Stimulated activated CD4-positive, alpha-beta T cell treated with anti-CD3 and anti-CD28 coated beads, Interleukin-4, amount 100 ng/mL, for 48 hours (primary cell): ENCODE data around the gene YIF1B.

Source experiments
- DNase-seq, 2 donors: peaks; one replicate each; pipeline ENCODE4 v3.0.0-alpha.2; 2020; ENCODE audit warnings: low read depth in 2 of 2

Gene YIF1B

DNA sequence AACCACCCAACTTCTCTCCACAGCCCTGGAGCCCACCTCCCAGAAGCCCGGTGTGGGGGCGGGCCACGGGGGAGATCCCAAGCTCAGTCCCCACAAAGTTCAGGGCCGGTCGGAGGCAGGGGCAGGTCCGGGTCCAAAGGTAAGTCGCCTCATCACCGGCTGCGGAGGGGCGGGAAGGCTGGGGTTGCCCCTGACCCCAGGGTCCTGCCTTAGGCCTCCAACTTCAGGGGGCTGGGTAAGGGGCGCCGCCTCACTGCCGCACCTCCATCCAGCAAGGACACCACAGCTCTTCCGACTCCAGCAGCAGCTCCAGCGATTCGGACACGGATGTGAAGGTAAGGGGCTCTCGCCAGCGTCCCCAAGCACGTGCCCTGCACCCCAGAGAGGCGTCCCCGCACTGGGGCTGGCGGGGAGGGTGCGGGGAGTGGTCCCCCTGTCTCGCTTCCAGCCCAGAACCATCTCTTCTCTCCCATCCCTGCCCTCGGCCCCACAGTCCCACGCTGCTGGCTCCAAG is 11.3 kb downstream of the YIF1B start:
- DNase-seq, result no peak

DNA sequence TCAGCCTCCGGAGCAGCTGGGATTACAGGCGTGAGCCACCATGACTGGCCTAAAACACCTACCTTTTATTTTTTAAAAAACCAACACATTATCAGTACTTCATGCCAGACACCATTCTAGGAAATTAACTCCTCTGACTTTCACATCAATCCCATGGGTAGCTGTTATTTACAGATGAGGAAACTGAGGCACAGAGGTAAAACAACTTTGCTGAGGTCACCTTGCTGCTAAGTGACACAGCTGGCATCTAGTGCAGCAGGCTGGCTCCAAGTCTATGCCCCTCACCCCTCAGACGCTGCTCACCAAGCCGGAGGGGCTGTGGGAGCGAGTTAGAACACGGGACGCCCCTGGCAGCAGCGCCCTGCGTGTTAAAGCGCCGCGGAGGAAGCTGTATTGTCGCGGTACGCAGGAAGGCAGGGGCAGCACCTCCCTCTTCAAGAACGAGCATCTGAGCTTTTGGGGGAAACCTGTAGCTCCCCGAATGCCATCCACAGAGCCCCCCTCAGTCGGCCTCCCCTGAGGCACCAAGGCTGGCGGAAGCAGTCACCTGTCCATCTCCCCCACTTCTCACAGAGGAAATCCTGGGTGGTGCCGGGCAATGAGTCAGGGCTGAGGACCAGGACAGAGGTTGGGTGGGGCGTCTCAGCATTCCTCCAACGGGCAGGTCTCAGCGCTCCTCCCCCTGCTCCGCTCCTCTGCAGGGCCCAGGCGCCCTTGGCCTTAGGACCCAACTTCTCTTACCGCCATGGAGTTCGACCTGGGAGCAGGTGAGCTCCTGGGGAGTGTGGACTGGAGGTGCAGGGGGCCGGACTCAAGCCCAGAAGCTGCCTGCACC is 12.0 kb downstream of the YIF1B start, which contains the start of gene C19orf33:
C19orf33 (plus strand) TSS at position 735 of the 835 bp plus-strand sequence; CDS start at position 746, 11 bp downstream.
- DNase-seq, result no peak

DNA sequence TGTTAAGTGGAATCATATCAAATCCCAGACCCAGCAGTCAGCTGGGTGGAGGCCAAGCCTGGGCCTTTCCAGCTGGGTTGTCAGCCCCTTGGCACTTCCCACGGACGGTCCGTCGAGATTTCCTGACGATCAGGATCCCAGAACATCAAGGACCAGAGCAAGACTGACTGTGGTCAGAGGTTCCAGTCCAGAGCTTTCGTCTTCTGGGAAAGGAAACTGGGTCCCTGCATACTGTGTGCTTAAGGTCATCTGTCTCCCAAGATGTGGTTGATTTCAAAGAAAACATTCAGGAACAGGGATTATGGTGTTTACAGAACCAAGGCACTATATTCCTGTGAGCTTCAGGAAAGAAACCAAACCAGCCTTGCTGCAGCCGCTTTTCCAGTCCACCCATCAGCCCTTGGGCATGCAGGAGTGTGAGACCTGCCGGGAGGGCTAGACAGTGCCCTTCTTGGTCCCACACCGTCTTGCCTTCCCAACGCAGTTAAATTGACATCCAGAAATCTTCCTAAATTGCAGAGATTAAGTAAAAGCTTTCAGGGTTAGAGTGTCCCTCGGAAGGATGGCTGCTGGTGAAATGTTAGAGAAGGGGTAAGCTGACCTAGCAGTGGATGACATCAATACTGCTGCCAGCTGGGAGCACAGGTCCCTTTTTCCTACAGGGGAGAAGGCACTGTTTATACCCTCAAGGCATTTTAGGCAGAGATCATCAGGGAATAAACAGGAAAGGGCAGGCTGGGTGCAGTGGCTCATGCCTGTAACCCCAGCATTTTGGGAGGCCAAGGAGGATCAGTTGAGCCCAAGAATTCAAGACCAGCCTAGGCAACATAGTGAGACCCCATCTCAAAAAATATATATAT is 16.7 kb downstream of the YIF1B start:
- no peak for DNase-seq

DNA sequence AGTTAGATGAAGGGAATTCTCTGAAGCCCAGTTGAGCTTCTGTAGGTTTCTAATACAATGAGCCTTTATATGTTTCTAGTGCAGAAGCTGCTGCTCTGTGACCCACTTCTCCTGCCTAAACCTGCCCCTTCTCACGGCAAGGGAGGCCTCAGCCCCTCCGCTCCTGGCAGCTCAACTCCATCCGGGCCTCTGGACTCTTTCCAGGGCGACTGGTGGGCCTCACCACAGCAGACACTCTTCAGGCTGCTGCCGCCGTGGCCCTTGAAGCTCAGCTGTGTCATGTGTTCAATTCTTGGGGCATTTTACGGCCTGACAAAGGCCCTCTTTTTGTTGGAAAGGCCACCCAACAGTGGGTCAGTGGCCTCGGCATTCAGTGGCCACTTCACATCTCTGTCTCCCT is 21.7 kb downstream of the YIF1B start:
- DNase-seq, result no peak

DNA sequence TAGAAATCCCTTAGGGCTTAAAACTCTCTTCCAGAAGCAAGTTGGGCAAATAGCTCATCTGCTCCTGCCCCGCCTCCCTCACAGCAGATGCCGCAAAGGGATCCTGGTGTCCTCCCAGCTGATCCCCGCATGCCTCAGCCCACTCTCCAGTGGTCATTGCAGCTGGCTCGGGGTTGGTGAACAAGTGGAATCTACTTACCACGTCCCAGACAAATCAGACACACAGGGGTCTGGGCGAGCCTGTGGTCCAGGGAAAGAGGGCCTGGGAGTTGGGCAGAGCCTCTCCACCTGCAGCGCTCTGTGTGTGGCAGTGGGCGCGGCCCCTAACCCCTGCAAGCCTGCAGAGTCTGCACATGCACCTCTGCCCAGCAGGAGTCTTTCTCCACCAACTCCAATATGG is 22.5 kb downstream of the YIF1B start:
- DNase-seq, result no peak

DNA sequence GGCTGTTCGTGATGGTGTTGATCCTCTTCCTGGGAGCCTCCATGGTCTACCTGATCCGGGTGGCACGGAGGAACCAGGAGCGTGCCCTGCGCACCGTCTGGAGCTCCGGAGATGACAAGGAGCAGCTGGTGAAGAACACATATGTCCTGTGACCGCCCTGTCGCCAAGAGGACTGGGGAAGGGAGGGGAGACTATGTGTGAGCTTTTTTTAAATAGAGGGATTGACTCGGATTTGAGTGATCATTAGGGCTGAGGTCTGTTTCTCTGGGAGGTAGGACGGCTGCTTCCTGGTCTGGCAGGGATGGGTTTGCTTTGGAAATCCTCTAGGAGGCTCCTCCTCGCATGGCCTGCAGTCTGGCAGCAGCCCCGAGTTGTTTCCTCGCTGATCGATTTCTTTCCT is 23.9 kb downstream of the YIF1B start:
- no peak for DNase-seq

DNA sequence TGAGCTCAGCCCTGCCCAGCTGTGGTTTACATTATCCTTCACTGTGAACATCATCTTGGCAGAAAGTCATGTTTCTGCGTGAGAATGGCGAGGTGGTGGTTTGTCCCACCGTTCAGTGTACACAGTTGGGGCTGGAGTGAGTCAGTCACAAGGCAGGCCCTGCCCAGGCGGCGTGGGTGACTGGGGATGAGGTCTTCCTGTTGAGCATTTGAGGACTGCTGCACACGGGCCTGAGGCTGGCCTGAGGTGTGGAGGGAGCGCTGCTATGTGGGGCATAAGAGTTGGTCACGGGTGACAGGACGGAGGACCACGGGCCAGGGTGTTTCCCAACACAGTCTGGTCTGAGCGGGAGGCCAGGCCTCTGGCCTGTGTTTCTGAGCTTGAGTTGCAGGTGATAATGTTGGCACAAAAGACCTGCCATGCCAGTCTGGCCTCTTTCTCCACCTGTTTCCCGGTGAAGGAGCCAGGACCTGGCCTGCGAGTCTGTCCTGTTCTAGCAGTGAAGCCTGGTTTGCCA is 25.1 kb downstream of the YIF1B start:
- DNase-seq, result no peak

DNA sequence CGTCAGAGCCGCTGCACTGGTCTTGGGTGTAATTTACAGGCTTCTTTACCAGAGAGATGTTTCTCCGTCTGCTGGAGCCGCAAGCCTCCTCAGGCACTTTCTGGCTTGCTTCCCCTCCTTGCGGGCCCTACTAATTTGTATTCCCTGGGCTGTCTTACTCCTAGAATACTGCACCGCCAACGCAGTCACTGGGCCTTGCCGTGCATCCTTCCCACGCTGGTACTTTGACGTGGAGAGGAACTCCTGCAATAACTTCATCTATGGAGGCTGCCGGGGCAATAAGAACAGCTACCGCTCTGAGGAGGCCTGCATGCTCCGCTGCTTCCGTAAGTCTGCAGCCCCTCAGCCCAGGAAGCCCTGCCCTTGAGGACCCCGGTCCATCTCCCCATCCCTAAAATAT is 25.8 kb downstream of the YIF1B start:
- no peak for DNase-seq

DNA sequence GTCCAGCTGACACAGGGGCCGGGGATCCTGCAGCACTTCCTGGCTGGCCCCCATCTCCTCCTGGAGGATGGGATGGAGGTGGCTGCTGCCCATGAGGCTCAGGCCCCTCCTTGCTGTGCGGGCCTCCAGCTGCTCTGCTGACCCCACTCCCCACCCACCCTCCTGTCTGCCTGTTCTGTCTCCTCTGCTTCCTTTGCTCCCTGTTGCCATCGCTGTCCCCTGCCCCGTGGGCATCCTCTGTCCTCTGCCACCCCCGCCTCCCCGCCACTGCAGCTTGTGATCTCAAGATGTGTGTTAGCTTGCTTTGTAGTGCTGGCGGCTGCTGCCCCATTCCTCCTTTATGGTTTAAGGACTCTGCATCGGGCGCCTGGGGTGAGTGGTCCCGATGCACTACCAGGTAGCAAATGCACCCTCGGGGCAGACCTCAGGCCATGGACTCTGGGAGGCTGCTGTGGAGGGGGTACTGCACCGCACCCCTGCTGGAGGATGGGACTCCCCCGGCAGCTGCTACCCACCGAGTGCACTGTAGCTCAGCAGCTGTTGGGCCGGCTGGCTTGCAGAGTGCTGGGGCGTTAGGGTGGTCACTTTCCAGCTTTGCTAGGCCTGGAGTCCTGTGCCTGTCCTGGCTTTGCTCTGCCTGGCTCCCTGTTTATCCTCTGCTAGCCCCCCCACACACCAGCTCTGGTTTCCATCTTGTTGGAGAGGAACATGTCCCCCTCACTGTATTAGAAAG is 27.5 kb downstream of the YIF1B start:
- DNase-seq, result no peak

DNA sequence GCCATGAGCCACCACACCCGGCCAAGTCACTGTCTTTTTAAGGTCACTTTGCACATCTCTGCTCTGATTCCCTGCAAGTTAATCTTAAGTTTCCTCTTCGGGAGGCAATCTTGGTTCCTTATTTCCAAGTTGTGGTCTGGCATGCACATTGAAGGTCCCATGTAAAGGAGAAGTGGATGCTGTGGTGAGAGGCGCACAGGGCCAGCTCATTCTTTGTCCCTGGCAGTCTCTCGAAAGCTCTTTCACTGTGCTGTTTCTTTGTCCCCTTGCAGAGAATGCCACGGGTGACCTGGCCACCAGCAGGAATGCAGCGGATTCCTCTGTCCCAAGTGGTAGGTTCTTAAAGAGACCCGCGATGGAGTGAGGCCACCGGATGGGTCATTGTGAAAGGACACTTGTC is 28.1 kb downstream of the YIF1B start:
- DNase-seq, result no peak

DNA sequence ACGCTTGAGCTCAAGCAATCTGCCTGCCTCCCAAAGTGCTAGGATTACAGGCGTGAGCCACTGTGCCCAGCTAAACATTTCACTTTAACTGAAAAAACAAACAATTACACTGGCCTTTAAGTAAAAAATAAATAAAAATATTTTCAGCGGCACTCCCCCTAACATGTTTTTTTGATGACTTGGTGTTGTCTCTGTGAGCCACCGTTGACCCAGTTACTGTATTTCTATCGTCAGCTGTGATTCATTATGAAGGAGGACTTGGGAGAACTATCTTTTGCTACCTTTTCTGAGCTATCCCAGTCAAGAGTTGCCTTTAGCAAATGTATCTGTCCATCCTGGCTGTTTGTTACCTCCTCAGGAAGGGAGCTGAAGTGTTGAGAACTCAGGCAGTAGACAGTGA is 30.2 kb downstream of the YIF1B start:
- DNase-seq, result no peak

DNA sequence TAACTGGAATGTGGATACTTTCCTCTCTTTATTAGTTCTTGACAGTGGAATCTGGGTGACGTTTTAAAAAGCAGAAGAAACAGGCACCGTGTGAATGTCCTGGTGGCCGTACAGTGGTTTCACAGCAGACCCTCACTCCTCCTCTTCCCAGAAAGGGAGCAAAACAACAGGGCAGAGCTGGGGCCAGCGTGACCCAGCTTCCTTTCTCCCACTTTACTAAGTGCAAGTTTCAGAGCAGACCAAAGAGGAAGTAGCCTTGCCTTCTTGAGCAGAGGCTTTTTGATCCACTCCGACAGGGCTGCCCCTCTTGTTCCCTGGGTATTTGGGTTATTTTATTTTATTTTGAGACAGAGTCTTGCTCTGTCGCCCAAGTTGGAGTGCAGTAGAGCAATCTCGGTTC is 31.3 kb downstream of the YIF1B start:
- no peak for DNase-seq

DNA sequence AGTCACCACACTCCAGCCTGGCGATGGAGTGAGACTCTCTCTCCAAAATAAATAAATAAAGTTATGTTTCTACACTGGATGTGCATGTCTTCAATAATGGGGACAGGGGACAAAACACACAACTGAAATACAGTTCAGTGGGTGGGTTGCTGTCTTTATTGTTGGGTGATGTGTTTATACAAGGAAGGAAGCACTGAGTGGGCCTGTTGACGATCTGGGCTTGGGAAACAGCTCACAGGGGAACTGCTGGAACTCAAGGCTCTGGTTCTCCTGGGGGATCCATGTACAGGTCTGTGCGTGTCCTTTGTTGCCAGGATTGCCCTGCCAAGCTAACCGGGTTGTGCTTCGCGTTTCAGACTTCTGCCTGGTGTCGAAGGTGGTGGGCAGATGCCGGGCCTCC is 32.5 kb downstream of the YIF1B start:
- no peak for DNase-seq

DNA sequence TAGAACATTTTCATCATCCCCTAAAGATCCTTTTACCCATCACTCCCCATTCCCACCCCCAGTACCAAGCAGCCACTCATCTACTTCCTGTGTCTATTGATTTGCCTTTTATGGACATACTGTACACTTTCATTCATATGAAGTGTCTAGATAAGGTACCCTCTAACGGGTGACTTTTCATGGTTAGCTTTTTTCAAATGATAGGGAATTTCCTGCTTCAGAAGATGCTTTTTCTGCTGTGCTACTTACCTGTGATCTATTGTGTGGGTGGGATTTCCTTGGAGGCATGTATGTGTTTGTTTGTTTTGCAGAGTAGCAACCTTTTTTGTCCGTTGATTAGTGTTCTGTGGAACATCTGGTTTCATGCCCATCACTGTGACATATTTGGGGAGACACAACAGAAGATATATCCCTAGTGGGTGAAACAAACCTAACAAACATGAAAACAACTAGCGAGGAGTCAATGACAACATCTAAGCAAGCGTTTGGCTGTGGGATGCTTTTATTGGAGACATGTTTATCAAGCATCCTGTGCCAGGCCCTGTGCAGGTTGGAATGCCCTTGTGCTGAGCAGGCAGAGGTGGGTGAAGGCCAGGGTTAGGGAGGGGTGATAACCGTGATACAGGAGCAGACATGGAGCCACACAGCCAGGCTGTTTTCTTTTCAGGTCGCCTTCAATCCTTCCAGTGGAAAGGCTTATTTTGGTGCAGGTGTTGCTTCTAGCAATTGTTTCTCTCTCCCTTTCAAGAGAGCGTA is 33.8 kb downstream of the YIF1B start:
- no peak for DNase-seq

DNA sequence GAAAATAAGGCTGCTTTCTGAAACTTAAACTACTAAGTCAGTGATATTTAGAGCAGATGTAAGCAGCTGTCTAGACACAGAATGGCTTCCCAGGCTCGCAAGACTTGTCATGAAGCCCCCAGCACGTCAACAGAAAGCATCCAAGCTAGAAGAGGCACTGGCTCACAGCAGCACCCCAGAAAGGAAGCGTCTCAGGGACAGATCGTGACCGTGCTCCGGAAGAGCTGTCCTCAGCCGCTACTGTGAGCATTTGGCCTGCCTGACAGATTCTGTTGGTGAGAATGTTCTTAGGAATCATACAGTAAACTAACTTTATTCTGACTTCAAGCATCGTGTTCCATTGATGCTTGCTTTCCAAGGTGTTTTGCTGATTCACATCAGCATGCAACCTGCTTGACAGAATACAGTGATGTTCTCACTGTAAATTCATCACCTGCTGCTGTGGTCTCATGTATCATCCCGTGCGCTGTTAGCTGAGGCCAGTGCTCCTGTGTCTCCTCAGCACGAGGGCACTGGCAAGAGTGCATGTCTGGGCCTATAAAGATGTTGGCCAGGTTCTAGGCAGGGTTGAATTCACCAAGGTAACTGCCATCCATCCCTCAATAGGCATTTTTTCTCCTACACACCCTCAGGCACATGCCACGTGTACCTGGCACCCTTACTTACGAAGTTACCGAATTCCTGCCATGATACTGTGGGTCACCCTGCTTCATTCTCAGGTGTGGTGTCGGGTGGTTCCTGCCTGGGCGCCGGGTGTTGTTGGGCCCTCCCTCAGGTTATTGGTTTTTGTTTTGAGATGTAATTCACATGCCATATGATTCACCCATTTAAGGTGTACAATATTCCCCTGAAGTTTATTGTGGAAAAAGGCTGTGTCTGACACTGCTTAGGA is 35.5 kb downstream of the YIF1B start:
- DNase-seq, result no peak

DNA sequence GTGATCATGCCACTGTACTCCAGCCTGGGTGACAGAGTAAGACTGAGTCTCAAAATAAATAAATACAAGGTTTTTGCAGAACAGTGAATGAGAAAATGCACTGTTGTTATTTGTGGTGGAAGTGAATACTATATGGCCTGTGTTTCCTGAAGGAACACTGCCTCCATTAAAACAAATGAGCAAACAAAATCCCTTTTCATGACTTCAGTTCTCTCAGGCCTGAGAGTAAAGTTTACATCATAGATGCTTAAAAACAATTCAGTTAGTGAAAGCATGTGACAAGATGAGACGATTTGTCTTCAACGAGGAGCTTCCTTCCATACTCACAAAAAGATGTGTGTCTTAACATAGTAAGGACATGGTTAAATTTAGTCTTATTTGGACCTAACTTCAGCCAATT is 37.0 kb downstream of the YIF1B start:
- no peak for DNase-seq

DNA sequence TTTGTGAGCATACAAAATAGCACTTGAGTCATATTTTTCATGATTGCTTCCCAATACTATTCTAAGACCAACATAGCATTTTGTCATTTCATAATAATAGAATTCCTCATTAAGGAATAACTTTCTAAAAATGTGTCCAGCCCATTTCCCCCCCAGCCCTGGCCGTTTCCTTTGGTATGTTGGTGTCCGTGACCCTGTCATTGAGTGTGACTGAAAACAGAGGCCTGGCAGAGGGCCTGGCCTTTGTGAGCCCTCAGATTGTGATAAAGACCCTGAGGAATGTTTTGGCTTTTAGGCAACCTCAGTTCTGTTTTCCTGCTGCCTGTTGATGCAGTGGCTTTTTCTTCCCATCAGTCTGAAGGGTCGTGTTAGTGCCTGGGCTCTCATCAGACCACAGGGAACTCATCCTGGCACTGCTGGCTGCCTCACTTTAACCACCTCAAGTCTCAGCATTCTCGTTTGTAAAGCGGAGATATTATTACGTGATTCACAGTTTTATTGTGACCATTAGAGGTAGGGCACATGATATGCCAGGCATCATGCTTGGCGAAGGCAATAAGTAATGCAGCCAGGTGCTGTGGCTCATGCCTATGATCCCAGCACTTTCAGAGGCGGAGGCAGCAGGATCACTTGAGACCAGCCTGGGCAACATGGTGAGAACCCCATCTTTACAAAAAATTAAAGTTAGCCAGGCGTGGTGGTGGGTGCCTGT is 37.6 kb downstream of the YIF1B start:
- DNase-seq, result no peak

DNA sequence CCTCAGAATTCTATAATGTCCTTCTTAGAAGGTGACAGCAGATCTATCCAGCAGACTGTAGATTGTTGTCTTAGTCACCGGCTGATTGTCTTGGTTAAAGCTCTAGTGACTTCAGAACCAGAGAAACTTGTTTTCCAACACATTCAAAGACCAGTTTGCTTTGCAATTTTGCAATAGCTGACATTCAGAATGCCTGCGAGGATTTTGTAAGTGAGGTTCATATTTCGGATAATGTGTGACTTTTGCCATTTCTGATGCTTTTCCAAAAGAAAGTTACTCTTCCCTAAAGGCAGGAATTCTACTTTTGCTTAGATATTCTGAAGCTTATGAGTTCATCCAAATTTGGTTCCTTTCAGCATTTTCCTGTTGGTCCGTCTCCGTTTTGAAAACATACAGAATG is 38.2 kb downstream of the YIF1B start:
- DNase-seq, result no peak

DNA sequence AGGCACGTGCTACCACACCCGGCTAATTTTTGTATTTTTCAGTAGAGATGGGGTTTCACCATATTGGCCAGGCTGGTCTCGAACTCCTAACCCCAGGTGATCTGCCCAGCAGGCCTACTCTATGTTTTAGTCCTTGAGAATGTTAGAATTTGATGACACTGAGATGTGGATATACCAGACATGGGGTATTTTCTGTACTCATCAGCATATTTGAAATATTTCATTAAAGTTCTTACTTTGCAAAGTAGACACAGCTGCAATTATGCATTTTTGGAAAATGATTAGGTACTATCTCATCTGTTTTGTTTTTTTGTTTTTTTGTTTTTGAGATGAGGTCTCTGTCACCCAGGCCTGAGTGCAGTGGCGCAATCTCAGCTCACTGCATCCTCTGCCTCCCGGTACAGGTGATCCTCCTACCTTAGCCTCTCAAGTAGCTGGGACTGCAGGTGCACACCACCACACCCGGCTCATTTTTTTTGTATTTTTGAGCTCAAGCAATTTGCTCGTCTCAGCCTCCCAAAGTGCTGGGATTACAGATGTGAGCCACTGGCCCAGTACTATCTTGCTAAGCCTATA is 38.7 kb downstream of the YIF1B start:
- no peak for DNase-seq
